Osteoblast (primary cell): ENCODE results near the gene PLXNA2. TPM values are rescaled to one million over a fixed set of nuclear protein-coding genes. Genes with fewer than 3 reads are reported as not detected.

Source experiments
- DNase-seq: peaks from one replicate; pipeline ENCODE4 v3.0.0; 2011; ENCODE audit warnings: low spot score, mixed read lengths; ENCODE audit not compliant: insufficient read length; ENCODE audit errors: missing footprints
- H2AFZ ChIP-seq: 2 replicates; pipeline ENCODE4 v1.6.0; 2011; ENCODE audit warnings: mild to moderate bottlenecking, low read length
- H3K27ac ChIP-seq: 2 replicates; pipeline ENCODE4 v1.5.1; 2011; ENCODE audit warnings: mild to moderate bottlenecking, low read depth, low read length, moderate library complexity
- H3K27me3 ChIP-seq: 2 replicates; pipeline ENCODE4 v1.6.0; 2012; ENCODE audit warnings: mild to moderate bottlenecking, control low read depth, inconsistent platforms, low read length, moderate library complexity; ENCODE audit not compliant: insufficient read depth
- H3K36me3 ChIP-seq: 2 replicates; pipeline ENCODE4 v1.5.1; 2011; ENCODE audit warnings: mild to moderate bottlenecking, low read length, control low read depth, moderate library complexity; ENCODE audit not compliant: insufficient read depth
- H3K4me1 ChIP-seq: 2 replicates; pipeline ENCODE4 v1.5.1; 2011; ENCODE audit warnings: mild to moderate bottlenecking, low read length, control low read depth, moderate library complexity; ENCODE audit not compliant: insufficient read depth
- H3K4me2 ChIP-seq: 2 replicates; pipeline ENCODE4 v1.6.0; 2011; ENCODE audit warnings: mild to moderate bottlenecking, low read length; ENCODE audit not compliant: insufficient read depth
- H3K4me3 ChIP-seq: fragments of 200-600 bp; sonication (generic); 3 replicates; pipeline ENCODE4 v1.5.1; 2012; ENCODE audit warnings: mild to moderate bottlenecking, low read length, inconsistent platforms; ENCODE audit not compliant: insufficient read depth
- H3K79me2 ChIP-seq: 2 replicates; pipeline ENCODE4 v1.6.0; 2012; ENCODE audit warnings: mild to moderate bottlenecking, low read length, control low read depth, inconsistent platforms; ENCODE audit not compliant: insufficient read depth
- H3K9me3 ChIP-seq: 2 replicates; pipeline ENCODE4 v1.5.1; 2011; ENCODE audit warnings: low read depth, low read length, control low read depth
- H4K20me1 ChIP-seq: 2 replicates; pipeline ENCODE4 v1.6.0; 2012; ENCODE audit warnings: mild to moderate bottlenecking, low read length, control low read depth; ENCODE audit not compliant: insufficient read depth
- total RNA-seq: library from RNA; depleted of rRNA; stranded (reverse); fragments of >200 nt; gene quantifications from 2 replicates; pipeline ENCODE4 v1.2.3, GENCODE V29; 2012
- TF ChIP-seq, protein P1 (sequence below): IDR thresholded peaks from 2 replicates; pipeline ENCODE4 v1.5.1; 2011; ENCODE audit warnings: mild to moderate bottlenecking, low read depth, low read length, moderate library complexity; ENCODE audit errors: extremely low read depth

The PLXNA2 gene
- total RNA-seq, 1 donor, result 3.3 TPM

DNA sequence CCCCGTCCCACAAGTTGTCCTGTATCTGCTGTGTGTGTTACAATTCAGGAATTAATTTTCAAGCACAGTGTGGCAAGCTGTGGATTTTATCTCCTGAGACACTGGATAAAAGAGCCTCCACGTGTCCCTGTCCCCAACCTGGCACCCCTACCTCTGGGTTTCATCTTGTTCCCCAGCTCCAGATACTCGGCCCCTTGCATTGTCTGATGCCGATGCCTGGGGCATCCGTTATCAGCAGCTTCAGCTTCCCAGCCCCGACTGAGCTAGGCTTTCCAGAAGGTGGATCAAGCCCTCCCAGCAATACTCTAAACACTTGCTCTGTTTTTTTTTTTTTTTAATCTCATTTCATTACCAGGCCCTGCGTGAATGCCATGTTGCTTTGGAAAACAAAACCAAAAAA lies 159.4 kb downstream of the PLXNA2 start:
- DNase-seq, result no peak
- no peak overlapping the region for H3K27ac ChIP-seq
- H3K4me2 ChIP-seq, result no peak overlapping the region
- H2AFZ ChIP-seq, result no peak overlapping the region
- H3K79me2 ChIP-seq, result no peaks in the 10 kb centered on the region
- no peaks in the 10 kb centered on the region for H3K36me3 ChIP-seq
- peaks cover 14% of the 10 kb centered on the region for H3K4me1 ChIP-seq
- no peaks in the 10 kb centered on the region for H3K27me3 ChIP-seq
- H3K9me3 ChIP-seq, result no peaks in the 10 kb centered on the region
- no peaks in the 10 kb centered on the region for H4K20me1 ChIP-seq
- TF ChIP-seq, protein P1, sequence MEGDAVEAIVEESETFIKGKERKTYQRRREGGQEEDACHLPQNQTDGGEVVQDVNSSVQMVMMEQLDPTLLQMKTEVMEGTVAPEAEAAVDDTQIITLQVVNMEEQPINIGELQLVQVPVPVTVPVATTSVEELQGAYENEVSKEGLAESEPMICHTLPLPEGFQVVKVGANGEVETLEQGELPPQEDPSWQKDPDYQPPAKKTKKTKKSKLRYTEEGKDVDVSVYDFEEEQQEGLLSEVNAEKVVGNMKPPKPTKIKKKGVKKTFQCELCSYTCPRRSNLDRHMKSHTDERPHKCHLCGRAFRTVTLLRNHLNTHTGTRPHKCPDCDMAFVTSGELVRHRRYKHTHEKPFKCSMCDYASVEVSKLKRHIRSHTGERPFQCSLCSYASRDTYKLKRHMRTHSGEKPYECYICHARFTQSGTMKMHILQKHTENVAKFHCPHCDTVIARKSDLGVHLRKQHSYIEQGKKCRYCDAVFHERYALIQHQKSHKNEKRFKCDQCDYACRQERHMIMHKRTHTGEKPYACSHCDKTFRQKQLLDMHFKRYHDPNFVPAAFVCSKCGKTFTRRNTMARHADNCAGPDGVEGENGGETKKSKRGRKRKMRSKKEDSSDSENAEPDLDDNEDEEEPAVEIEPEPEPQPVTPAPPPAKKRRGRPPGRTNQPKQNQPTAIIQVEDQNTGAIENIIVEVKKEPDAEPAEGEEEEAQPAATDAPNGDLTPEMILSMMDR, result no peak
- H3K4me3 ChIP-seq, result no peak overlapping the region

DNA sequence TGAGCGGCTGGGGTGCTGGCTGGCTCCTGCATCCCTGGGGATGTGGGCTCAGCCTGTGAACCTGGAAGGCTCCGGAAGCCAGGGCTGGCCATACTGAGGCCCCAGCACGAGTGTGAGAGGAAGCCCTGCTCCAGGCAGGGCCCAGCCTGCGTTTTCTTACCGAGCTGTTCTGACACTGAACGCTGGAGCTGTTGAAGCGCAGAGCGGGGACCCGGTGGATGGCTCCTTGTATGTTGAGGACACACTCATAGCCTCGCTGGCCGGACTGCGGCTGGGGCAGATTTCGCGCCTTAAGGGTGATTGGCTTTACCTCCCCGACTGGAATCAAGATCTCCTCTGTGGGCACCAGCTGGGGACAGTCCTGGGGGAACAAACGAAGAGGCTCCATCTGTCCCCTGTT lies 160.0 kb downstream of the PLXNA2 start:
- H3K9me3 ChIP-seq, result no peaks in the 10 kb centered on the region
- no peak overlapping the region for H3K4me2 ChIP-seq
- H2AFZ ChIP-seq, result no peak overlapping the region
- peaks cover 14% of the 10 kb centered on the region for H3K4me1 ChIP-seq
- no peaks in the 10 kb centered on the region for H3K36me3 ChIP-seq
- DNase-seq, result no peak
- H3K4me3 ChIP-seq, result no peak overlapping the region
- TF ChIP-seq, protein P1, result no peak
- no peaks in the 10 kb centered on the region for H4K20me1 ChIP-seq
- no peaks in the 10 kb centered on the region for H3K79me2 ChIP-seq
- H3K27me3 ChIP-seq, result no peaks in the 10 kb centered on the region
- H3K27ac ChIP-seq, result no peak overlapping the region

DNA sequence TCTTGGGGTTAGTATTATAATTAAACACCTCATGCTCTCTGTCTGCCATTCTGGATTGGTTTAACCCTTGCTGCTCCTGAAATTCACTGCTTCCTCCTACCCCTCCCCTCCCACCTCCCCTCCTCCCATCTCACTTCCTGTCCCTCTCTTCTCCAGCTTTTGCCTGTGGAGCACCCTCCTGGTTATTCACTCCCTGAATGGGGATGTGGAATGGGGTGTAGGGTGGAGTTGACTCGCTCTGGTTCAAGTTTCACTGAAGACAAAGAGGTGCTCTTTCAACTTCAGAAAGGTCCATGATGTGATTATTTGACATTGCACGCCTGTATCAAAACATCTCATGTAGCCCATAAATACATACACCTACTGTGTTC lies 160.5 kb downstream of the PLXNA2 start:
- Histone ChIP-seq H3K4me3 (no peak overlapping the region), H3K4me2 (no peak overlapping the region), H3K4me1 (peaks cover 14% of the 10 kb centered on the region), H4K20me1 (no peaks in the 10 kb centered on the region), H2AFZ (no peak overlapping the region), H3K79me2 (no peaks in the 10 kb centered on the region), H3K9me3 (no peaks in the 10 kb centered on the region), H3K36me3 (no peaks in the 10 kb centered on the region), H3K27ac (no peak overlapping the region), H3K27me3 (no peaks in the 10 kb centered on the region)
- DNase-seq, result no peak
- TF ChIP-seq, protein P1, result no peak

DNA sequence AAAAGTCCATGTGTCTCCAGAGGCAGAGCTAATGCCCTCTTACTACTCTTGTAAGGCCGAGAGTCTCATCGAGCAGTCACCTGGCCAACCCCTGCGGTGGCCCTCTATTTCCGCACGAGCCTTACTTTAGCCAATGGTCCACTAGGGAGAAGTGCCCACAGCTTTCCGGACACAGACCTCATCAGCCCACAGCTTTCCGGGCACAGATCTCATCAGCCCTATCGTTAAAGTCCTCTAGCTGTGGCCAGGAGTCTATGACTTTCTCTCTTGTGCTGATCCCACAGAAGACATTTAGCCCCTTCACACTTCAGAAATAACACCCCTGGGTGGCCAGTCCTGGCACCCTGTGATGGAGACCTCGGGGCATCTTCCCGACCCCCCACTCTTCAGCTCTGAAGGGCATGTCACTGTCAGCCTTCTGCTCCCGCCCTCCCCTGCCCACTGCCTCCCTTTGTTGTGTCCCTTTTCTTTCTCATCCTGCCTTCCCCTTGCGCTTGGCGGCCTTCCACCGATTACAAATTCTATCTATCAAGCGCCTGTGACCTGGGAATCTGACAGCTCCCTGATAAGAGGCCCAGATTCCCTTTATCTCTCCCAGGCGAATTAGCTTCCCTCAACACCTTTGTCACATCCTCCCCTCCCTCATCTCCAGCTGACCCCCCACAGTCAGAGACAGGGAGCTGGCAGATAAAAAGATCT lies 161.0 kb downstream of the PLXNA2 start:
- H3K79me2 ChIP-seq, result no peaks in the 10 kb centered on the region
- TF ChIP-seq, protein P1, result no peak
- no peaks in the 10 kb centered on the region for H4K20me1 ChIP-seq
- no peak overlapping the region for H3K4me3 ChIP-seq
- H3K27me3 ChIP-seq, result no peaks in the 10 kb centered on the region
- H3K9me3 ChIP-seq, result no peaks in the 10 kb centered on the region
- H3K4me2 ChIP-seq, result no peak overlapping the region
- peaks cover 14% of the 10 kb centered on the region for H3K4me1 ChIP-seq
- no peak overlapping the region for H2AFZ ChIP-seq
- H3K27ac ChIP-seq, result no peak overlapping the region
- no peak for DNase-seq
- no peaks in the 10 kb centered on the region for H3K36me3 ChIP-seq
